ENCODE results near the gene TRABD2B. TPM values are rescaled to one million over a fixed set of nuclear protein-coding genes. Genes with fewer than 3 reads are reported as not detected.

Gene TRABD2B
- total and polyA plus RNA-seq, 2 of the 13 experiments (the other 11 are each of a cell fraction or from before 2014, with no cell fraction given) = 0.04 TPM; not detected in 1

DNA sequence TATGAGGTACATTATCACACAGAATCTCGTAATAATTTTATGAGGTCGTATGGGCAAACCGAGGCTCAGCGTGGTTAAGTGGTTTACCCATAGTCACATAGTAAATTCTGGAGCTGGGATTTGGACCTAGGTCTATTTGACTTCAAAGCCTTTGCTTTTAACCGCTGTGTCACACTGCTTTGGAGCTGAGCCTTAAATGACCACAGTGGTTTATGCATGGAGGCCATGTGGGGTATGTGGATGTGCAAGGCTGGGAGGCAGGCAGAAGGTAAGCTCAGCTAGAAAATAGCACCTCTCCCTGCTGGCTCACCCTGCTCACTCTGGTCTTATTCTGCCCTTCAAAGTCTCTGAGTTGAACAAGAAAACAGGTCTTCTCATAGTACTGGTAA is 269.5 kb downstream of the TRABD2B start:
- Histone ChIP-seq H3K9ac (ENCODE audit: insufficient read depth, low read depth, low read length) (no peak overlapping the region), H3K79me2 (ENCODE audit: insufficient read depth, low read length) (no peaks in the 10 kb centered on the region), H3K36me3 (replicated peaks in 1 of 2; ENCODE audit: control insufficient read depth in 1 of 2, insufficient read depth in 2 of 2, low read length in 2 of 2) (no peaks in the 10 kb centered on the region), H3K4me3 (replicated peaks in 1 of 3; ENCODE audit: insufficient read depth in 1 of 3, low read depth in 2 of 3, low read length in 3 of 3) (no peak overlapping the region), H3K27me3 (ENCODE audit: control insufficient read depth in 1 of 2, insufficient read depth in 2 of 2, low read length in 2 of 2) (peaks cover 7 to 46% of the 10 kb centered on the region in 2 experiments; a peak in 4 of 5 replicates), H3K9me3 (ENCODE audit: low read length) (no peaks in the 10 kb centered on the region), H4K20me1 (ENCODE audit: insufficient read depth, low read length) (peaks cover 2% of the 10 kb centered on the region; the same call in 1 of the 2 replicates), H3K4me1 (ENCODE audit: insufficient read depth, low read length) (peaks cover 27% of the 10 kb centered on the region), H3K27ac (ENCODE audit: extremely low read length, insufficient read depth, low read length) (no peak overlapping the region), H2AFZ (ENCODE audit: low read length) (no peak overlapping the region), H3K4me2 (ENCODE audit: low read depth, low read length) (no peak overlapping the region)
- BruUV-seq (replicated peaks) = no TSS peak
- WGBS (ENCODE audit: low lambda C conversion rate) = 29% methylated on average over 2 of the region's 5 CpGs
- in situ Hi-C loops (cut with HindIII; ENCODE audit: extremely low pct_ligation_motif_present, low pct_unique_long_range_greater_than_20kb) (no loop called here), intact Hi-C loops (cut with micrococcal nuclease; ENCODE audit: unreplicated experiment) (loop anchor here (5.0 kb wide), 2 partner anchors 275 to 340 kb away; no protein-coding TSS in a partner anchor)
- no peak for FAIRE-seq
- CTCF ChIA-PET (ENCODE audit: low intra/inter-chr PET ratio, low total read pairs) = no interaction called here
- ATAC-seq = no peak
- POLR2A ChIA-PET = no interaction called here
- TF ChIP-seq ZNF644 (CRISPR knock-in tag; IDR thresholded peaks at IDR 0.05; ENCODE audit: low read depth) (no peak), HOXA7 (CRISPR knock-in tag; IDR thresholded peaks at IDR 0.05) (no peak), ZNF775 (CRISPR knock-in tag; IDR thresholded peaks at IDR 0.05; ENCODE audit: borderline replicate concordance) (no peak), CBX1 (IDR thresholded peaks at IDR 0.05; ENCODE audit: low read depth) (no peak), ZFP62 (CRISPR knock-in tag; IDR thresholded peaks at IDR 0.05) (no peak), SAFB2 (CRISPR knock-in tag; IDR thresholded peaks at IDR 0.05; ENCODE audit: borderline replicate concordance, low read depth) (no peak), HNF4G (IDR thresholded peaks at IDR 0.05; ENCODE audit: borderline replicate concordance, low read depth, low read length) (no peak), HNF4G (CRISPR knock-in tag; IDR thresholded peaks at IDR 0.05; ENCODE audit: borderline replicate concordance, low read depth) (no peak), FOXA1 (IDR thresholded peaks at IDR 0.05) (no peak), FOXA1 (CRISPR knock-in tag; IDR thresholded peaks at IDR 0.05) (no peak), KLF9 (CRISPR knock-in tag; IDR thresholded peaks at IDR 0.05; ENCODE audit: low read depth) (no peak), NFE2L2 (IDR thresholded peaks at IDR 0.05; ENCODE audit: low read length) (no peak), NRL (CRISPR knock-in tag; IDR thresholded peaks at IDR 0.05; ENCODE audit: borderline replicate concordance) (no peak), ZSCAN12 (CRISPR knock-in tag; IDR thresholded peaks at IDR 0.05) (no peak)
- TF ChIP-seq, protein P1, sequence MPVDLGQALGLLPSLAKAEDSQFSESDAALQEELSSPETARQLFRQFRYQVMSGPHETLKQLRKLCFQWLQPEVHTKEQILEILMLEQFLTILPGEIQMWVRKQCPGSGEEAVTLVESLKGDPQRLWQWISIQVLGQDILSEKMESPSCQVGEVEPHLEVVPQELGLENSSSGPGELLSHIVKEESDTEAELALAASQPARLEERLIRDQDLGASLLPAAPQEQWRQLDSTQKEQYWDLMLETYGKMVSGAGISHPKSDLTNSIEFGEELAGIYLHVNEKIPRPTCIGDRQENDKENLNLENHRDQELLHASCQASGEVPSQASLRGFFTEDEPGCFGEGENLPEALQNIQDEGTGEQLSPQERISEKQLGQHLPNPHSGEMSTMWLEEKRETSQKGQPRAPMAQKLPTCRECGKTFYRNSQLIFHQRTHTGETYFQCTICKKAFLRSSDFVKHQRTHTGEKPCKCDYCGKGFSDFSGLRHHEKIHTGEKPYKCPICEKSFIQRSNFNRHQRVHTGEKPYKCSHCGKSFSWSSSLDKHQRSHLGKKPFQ (CRISPR knock-in tag; IDR thresholded peaks at IDR 0.05; ENCODE audit: insufficient replicate concordance) = no peak
- TF ChIP-seq, protein P2, sequence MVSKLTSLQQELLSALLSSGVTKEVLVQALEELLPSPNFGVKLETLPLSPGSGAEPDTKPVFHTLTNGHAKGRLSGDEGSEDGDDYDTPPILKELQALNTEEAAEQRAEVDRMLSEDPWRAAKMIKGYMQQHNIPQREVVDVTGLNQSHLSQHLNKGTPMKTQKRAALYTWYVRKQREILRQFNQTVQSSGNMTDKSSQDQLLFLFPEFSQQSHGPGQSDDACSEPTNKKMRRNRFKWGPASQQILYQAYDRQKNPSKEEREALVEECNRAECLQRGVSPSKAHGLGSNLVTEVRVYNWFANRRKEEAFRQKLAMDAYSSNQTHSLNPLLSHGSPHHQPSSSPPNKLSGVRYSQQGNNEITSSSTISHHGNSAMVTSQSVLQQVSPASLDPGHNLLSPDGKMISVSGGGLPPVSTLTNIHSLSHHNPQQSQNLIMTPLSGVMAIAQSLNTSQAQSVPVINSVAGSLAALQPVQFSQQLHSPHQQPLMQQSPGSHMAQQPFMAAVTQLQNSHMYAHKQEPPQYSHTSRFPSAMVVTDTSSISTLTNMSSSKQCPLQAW (CRISPR knock-in tag; IDR thresholded peaks at IDR 0.05) = no peak
- TF ChIP-seq, protein P3, sequence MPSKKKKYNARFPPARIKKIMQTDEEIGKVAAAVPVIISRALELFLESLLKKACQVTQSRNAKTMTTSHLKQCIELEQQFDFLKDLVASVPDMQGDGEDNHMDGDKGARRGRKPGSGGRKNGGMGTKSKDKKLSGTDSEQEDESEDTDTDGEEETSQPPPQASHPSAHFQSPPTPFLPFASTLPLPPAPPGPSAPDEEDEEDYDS (CRISPR knock-in tag; IDR thresholded peaks at IDR 0.05) = no peak
- TF ChIP-seq, protein P4, sequence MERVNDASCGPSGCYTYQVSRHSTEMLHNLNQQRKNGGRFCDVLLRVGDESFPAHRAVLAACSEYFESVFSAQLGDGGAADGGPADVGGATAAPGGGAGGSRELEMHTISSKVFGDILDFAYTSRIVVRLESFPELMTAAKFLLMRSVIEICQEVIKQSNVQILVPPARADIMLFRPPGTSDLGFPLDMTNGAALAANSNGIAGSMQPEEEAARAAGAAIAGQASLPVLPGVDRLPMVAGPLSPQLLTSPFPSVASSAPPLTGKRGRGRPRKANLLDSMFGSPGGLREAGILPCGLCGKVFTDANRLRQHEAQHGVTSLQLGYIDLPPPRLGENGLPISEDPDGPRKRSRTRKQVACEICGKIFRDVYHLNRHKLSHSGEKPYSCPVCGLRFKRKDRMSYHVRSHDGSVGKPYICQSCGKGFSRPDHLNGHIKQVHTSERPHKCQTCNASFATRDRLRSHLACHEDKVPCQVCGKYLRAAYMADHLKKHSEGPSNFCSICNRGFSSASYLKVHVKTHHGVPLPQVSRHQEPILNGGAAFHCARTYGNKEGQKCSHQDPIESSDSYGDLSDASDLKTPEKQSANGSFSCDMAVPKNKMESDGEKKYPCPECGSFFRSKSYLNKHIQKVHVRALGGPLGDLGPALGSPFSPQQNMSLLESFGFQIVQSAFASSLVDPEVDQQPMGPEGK (CRISPR knock-in tag; IDR thresholded peaks at IDR 0.05) = no peak
- TF ChIP-seq, protein P5, sequence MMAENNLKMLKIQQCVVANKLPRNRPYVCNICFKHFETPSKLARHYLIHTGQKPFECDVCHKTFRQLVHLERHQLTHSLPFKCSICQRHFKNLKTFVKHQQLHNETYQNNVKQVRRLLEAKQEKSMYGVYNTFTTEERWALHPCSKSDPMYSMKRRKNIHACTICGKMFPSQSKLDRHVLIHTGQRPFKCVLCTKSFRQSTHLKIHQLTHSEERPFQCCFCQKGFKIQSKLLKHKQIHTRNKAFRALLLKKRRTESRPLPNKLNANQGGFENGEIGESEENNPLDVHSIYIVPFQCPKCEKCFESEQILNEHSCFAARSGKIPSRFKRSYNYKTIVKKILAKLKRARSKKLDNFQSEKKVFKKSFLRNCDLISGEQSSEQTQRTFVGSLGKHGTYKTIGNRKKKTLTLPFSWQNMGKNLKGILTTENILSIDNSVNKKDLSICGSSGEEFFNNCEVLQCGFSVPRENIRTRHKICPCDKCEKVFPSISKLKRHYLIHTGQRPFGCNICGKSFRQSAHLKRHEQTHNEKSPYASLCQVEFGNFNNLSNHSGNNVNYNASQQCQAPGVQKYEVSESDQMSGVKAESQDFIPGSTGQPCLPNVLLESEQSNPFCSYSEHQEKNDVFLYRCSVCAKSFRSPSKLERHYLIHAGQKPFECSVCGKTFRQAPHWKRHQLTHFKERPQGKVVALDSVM (CRISPR knock-in tag; IDR thresholded peaks at IDR 0.05) = no peak
- DNase-seq (ENCODE audit: low spot score) = no peak
